GM12891 (cell line): ENCODE results near the gene TRIM23.

Experiments used
- DNase-seq: peaks from one replicate; pipeline ENCODE4 v3.0.0; 2011; ENCODE audit warnings: low spot score; ENCODE audit not compliant: insufficient read length
- FAIRE-seq: peaks from 2 replicates; lab custom pipeline; 2011; peaks lifted over from hg19 to GRCh38; lab: Jason Lieb, UNC
- PAX5 ChIP-seq: IDR thresholded peaks from 2 replicates; pipeline ENCODE4 v1.6.1; 2011; ENCODE audit warnings: low read length, moderate library complexity, mild to moderate bottlenecking; ENCODE audit not compliant: insufficient read depth, severe bottlenecking
- POLR2A ChIP-seq: IDR thresholded peaks from 2 replicates; pipeline ENCODE4 v1.6.1; 2011; ENCODE audit warnings: low read depth, low read length, control low read depth
- POLR2AphosphoS5 ChIP-seq: IDR thresholded peaks from 2 replicates; pipeline ENCODE4 v1.6.1; 2011; ENCODE audit warnings: low read depth, low read length, control low read depth
- POU2F2 ChIP-seq: IDR thresholded peaks from 2 replicates; pipeline ENCODE4 v1.6.1; 2011; ENCODE audit warnings: low read depth, mild to moderate bottlenecking, control low read depth, low read length, moderate library complexity
- SPI1 ChIP-seq: IDR thresholded peaks from 2 replicates; pipeline ENCODE4 v1.6.1; 2011; ENCODE audit warnings: low read depth, low read length, control low read depth
- TAF1 ChIP-seq: IDR thresholded peaks from 2 replicates; pipeline ENCODE4 v1.6.1; 2011; ENCODE audit warnings: low read depth, low read length, control low read depth

The TRIM23 gene

GRCh38 chr5:65546141-65546540 lies 78.0 kb downstream of the TRIM23 start:
- FAIRE-seq (no peak), DNase-seq (no peak)
- no peak for TF ChIP-seq SPI1
- no peak for TF ChIP-seq TAF1
- TF ChIP-seq POU2F2: no peak
- no peak for TF ChIP-seq PAX5
- no peak for TF ChIP-seq POLR2A

GRCh38 chr5:65544473-65544872 lies 79.7 kb downstream of the TRIM23 start:
- no peak for TF ChIP-seq PAX5
- TF ChIP-seq POLR2AphosphoS5: no peak
- no peak for TF ChIP-seq SPI1
- no peak for TF ChIP-seq POU2F2
- TF ChIP-seq TAF1: no peak
- TF ChIP-seq POLR2A: no peak
- no peak for DNase-seq
- FAIRE-seq: no peak

- FAIRE-seq: no peak
- no peak for TF ChIP-seq TAF1
- no peak for TF ChIP-seq POU2F2
- no peak for TF ChIP-seq PAX5
- no peak for TF ChIP-seq SPI1
- no peak for TF ChIP-seq POLR2AphosphoS5
- no peak for TF ChIP-seq POLR2A
- no peak for DNase-seq
Measured at GRCh38 chr5:65539827-65540226, 84.3 kb downstream of the TRIM23 start.
